ENCODE results near the gene STKLD1.
"Not testable (repeated sequence)": the region's sequence is repeated elsewhere in the genome, so short reads cannot be mapped to it uniquely, and the experiment has no call there.

Gene STKLD1

DNA sequence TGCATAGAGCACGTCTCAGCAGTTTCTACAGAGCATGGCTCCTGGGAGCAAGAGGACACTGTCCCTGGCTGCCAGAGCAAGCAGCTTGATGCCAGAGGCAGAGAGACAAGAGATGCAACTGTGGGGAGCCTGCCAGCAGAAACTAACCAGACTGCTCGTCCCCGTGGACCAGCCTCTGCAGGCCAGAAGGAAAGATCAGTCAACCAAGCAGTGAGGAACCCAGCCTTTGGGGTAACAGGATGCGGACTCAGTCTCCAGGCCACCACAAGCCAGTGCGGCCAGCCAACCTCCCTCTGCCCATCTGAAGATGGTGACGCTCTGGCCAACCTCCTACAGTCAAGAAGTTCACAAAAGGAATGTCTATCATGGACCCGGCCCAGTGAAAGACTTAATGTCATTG, 4.0 kb upstream of the STKLD1 start:
- H3K9me3 ChIP-seq (ENCODE audit: severe bottlenecking), result no peaks in the 10 kb centered on the region
- H3K4me1 ChIP-seq (ENCODE audit: insufficient read depth, poor library complexity, severe bottlenecking), result no peaks in the 10 kb centered on the region
- H3K4me3 ChIP-seq (ENCODE audit: severe bottlenecking), result no peak overlapping the region
- H3K27ac ChIP-seq (ENCODE audit: poor library complexity, severe bottlenecking), result no peak overlapping the region
- peaks cover 67% of the 10 kb centered on the region for H3K36me3 ChIP-seq (ENCODE audit: low read depth)
- DNase-seq (ENCODE audit: low spot score), result no peak
- TF ChIP-seq, protein P1, sequence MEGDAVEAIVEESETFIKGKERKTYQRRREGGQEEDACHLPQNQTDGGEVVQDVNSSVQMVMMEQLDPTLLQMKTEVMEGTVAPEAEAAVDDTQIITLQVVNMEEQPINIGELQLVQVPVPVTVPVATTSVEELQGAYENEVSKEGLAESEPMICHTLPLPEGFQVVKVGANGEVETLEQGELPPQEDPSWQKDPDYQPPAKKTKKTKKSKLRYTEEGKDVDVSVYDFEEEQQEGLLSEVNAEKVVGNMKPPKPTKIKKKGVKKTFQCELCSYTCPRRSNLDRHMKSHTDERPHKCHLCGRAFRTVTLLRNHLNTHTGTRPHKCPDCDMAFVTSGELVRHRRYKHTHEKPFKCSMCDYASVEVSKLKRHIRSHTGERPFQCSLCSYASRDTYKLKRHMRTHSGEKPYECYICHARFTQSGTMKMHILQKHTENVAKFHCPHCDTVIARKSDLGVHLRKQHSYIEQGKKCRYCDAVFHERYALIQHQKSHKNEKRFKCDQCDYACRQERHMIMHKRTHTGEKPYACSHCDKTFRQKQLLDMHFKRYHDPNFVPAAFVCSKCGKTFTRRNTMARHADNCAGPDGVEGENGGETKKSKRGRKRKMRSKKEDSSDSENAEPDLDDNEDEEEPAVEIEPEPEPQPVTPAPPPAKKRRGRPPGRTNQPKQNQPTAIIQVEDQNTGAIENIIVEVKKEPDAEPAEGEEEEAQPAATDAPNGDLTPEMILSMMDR (IDR thresholded peaks at IDR 0.05; ENCODE audit: poor library complexity, severe bottlenecking), result no peak
- no peaks in the 10 kb centered on the region for H3K27me3 ChIP-seq (ENCODE audit: insufficient read depth, poor library complexity, severe bottlenecking)
- no peak for ATAC-seq (ENCODE audit: low read depth)

DNA sequence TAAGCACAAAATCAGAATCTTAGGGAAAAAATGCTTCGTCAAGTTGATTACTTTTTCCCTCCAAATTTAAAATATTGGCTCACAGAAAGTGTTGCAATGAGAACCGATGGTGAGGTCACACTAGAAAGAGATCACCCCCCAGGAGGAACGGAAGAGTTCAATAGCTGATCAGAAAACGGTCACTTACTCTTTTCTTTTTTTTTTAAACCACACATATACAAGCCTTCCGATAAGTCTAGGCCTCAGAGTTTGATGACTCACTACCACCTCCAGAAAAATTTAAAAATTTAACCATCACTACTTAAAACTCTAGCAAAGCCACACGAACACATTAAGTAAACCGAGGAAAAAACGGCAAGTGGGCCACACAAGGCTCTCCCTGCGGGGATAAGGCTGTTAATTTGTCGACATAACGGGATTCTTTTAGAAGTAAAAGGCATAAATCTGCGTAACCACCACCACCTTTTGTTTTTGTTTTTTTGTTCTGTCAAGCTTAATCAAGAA, 1.5 kb upstream of the STKLD1 start:
- H3K36me3 ChIP-seq (ENCODE audit: low read depth), result peaks cover 45% of the 10 kb centered on the region
- H3K27ac ChIP-seq (ENCODE audit: poor library complexity, severe bottlenecking), result peak overlapping the region; percentile 89
- H3K4me1 ChIP-seq (ENCODE audit: insufficient read depth, poor library complexity, severe bottlenecking), result no peaks in the 10 kb centered on the region
- no peaks in the 10 kb centered on the region for H3K9me3 ChIP-seq (ENCODE audit: severe bottlenecking)
- DNase-seq (ENCODE audit: low spot score), result no peak
- TF ChIP-seq, protein P1 (IDR thresholded peaks at IDR 0.05; ENCODE audit: poor library complexity, severe bottlenecking), result no peak
- ATAC-seq (ENCODE audit: low read depth), result no peak
- H3K27me3 ChIP-seq (ENCODE audit: insufficient read depth, poor library complexity, severe bottlenecking), result no peaks in the 10 kb centered on the region
- peak overlapping the region; percentile 67 for H3K4me3 ChIP-seq (ENCODE audit: severe bottlenecking)

DNA sequence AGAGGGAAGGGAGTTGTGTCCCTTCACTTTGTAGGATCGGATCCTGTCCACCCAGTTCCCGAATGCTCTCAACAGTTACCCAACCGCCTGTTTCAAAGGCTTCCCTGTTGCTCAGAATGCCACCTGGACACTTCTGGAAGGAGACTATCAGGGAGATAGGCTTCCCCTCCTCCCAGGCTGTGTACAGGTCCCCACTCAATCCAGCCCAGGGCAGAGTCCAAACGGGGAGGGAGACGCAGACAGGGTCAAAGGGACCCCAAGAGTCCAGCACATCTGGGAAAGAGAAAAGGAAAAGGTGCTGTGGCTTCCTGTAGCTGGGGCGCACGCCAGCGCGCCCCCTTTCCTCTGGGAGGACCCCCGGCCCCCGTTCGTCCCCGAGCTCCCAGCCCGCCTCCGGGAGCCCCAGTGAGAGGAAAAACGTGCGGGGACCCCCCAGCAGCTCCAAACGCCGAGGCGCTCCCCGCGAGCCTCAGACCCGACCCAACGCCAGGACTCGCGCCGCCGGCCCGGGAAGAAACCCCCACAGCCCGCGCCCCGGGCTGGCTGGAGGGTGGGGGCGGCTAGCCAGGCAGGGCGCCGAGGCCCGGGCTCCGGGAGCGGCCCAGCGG, 946 bp upstream of the STKLD1 start:
- Histone ChIP-seq H3K4me1 (ENCODE audit: insufficient read depth, poor library complexity, severe bottlenecking) (no peaks in the 10 kb centered on the region), H3K27me3 (ENCODE audit: insufficient read depth, poor library complexity, severe bottlenecking) (no peaks in the 10 kb centered on the region), H3K36me3 (ENCODE audit: low read depth) (peaks cover 39% of the 10 kb centered on the region), H3K4me3 (ENCODE audit: severe bottlenecking) (peak overlapping the region; percentile 67), H3K27ac (ENCODE audit: poor library complexity, severe bottlenecking) (peak overlapping the region; percentile 89), H3K9me3 (ENCODE audit: severe bottlenecking) (no peaks in the 10 kb centered on the region)
- ATAC-seq (ENCODE audit: low read depth), result peak; percentile 21; the same call in 2 of the 3 replicates
- DNase-seq (ENCODE audit: low spot score), result no peak
- TF ChIP-seq, protein P1 (IDR thresholded peaks at IDR 0.05; ENCODE audit: poor library complexity, severe bottlenecking), result peak; percentile 57

DNA sequence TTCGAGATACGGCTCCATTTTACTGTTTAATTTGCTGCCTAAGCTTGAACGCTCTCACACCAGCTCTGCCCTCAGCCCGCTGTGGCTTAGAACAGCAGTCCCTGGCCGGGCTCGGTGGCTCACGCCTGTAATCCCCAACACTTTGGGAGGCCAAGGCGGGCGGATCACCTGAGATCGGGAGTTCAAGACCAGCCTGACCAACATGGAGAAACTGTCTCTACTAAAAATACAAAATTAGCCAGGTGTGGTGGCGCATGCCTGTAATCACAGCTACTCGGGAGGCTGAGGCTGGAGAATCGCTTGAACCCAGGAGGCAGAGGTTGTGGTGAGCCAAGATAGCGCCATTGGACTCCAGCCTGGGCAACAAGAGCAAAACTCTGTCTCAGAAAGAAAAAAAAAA, 1.1 kb downstream of the STKLD1 start:
- not testable (repeated sequence) for H3K4me1 ChIP-seq (ENCODE audit: insufficient read depth, poor library complexity, severe bottlenecking); H3K9me3 ChIP-seq (ENCODE audit: severe bottlenecking); ATAC-seq (ENCODE audit: low read depth); H3K27me3 ChIP-seq (ENCODE audit: insufficient read depth, poor library complexity, severe bottlenecking); H3K4me3 ChIP-seq (ENCODE audit: severe bottlenecking); DNase-seq (ENCODE audit: low spot score); H3K27ac ChIP-seq (ENCODE audit: poor library complexity, severe bottlenecking)
- peaks cover 18% of the 10 kb centered on the region for H3K36me3 ChIP-seq (ENCODE audit: low read depth)

DNA sequence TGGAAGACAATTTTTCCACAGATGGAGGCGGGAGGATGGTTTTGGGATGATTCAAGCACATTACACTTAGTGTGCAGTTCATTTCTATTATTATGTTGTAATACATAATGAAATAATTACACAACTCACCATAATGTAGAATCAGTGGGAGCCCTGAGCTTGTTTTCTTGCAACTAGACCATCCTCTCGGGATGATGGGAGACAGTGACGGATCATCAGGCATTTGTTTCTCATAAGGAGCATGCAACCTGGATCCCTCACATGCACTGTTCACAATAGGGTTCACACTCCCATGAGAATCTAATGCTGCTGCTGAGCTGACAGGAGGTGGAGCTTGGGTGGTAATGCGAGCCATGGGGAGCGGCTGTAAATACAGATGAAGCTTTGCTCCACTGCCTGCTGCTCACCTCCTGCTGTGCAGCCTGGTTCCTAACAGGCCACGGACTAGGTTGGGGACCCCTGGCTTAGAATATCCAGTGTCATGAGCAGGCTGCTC, 1.6 kb downstream of the STKLD1 start:
- no peaks in the 10 kb centered on the region for H3K4me1 ChIP-seq (ENCODE audit: insufficient read depth, poor library complexity, severe bottlenecking)
- no peak overlapping the region for H3K27ac ChIP-seq (ENCODE audit: poor library complexity, severe bottlenecking)
- H3K36me3 ChIP-seq (ENCODE audit: low read depth), result peaks cover 14% of the 10 kb centered on the region
- no peak overlapping the region for H3K4me3 ChIP-seq (ENCODE audit: severe bottlenecking)
- ATAC-seq (ENCODE audit: low read depth) (no peak), DNase-seq (ENCODE audit: low spot score) (no peak)
- no peaks in the 10 kb centered on the region for H3K27me3 ChIP-seq (ENCODE audit: insufficient read depth, poor library complexity, severe bottlenecking)
- no peaks in the 10 kb centered on the region for H3K9me3 ChIP-seq (ENCODE audit: severe bottlenecking)
- TF ChIP-seq, protein P1 (IDR thresholded peaks at IDR 0.05; ENCODE audit: poor library complexity, severe bottlenecking), result no peak

All from RWPE2 (cell line).